K562 (cell line): ENCODE data around the gene UBE2O. TPM values are rescaled to one million over a fixed set of nuclear protein-coding genes. Genes with fewer than 3 reads are reported as not detected.

Source experiments
- BCOR ChIP-seq: fragments of 450-650 bp; IDR thresholded peaks from 2 replicates; pipeline ENCODE4 v1.6.1; 2016
- BRD9 ChIP-seq: fragments of 450-650 bp; IDR thresholded peaks from 2 replicates; pipeline ENCODE4 v1.6.1; 2018; ENCODE audit warnings: low read depth; ENCODE audit not compliant: partially characterized antibody
- CBFA2T3 ChIP-seq: fragments of 450-650 bp; IDR thresholded peaks from 2 replicates; pipeline ENCODE4 v1.6.1; 2017
- CCNT2 ChIP-seq: IDR thresholded peaks from 2 replicates; pipeline ENCODE4 v1.6.1; 2011; ENCODE audit warnings: borderline replicate concordance, low read depth, mild to moderate bottlenecking, moderate library complexity, mixed read lengths, low read length; ENCODE audit not compliant: insufficient read length; ENCODE audit errors: extremely low read depth
- CREB1 ChIP-seq, 2 experiments: sonication (generic) in 1 of 2; formaldehyde crosslinking in 1 of 2; IDR thresholded peaks; 2 replicates each; pipeline versions ENCODE4 v1.6.1 to v1.8.0; 2012 to 2022; ENCODE audit warnings: inconsistent platforms in 1 of 2, mild to moderate bottlenecking in 1 of 2, missing genetic modification reagents in 1 of 2, moderate library complexity in 1 of 2
- DLX4 ChIP-seq: fragments of 250-450 bp; sonication (Bioruptor Pico); IDR thresholded peaks from 2 replicates; pipeline ENCODE4 v1.6.1; 2021; ENCODE audit warnings: mild to moderate bottlenecking
- ELF4 ChIP-seq: fragments of 450-650 bp; formaldehyde crosslinking; IDR thresholded peaks from 2 replicates; pipeline ENCODE4 v1.4.0; 2022; ENCODE audit warnings: missing genetic modification characterization
- KDM5B ChIP-seq: fragments of 200-600 bp; sonication (generic); IDR thresholded peaks from 2 replicates; pipeline ENCODE4 v1.6.1; 2012; ENCODE audit warnings: low read depth, mild to moderate bottlenecking, moderate library complexity, low read length, control low read depth, inconsistent platforms; ENCODE audit not compliant: insufficient replicate concordance
- MNT ChIP-seq, 2 experiments: fragments of 450-650 bp; conservative IDR thresholded peaks; 2 replicates each; pipeline ENCODE4 v1.6.1; 2017; ENCODE audit warnings: mild to moderate bottlenecking in 2 of 2, moderate library complexity in 2 of 2
- MTA2 ChIP-seq: fragments of 450-650 bp; IDR thresholded peaks from 2 replicates; pipeline ENCODE4 v1.6.1; 2016; ENCODE audit warnings: low read depth
- MTF1 ChIP-seq: fragments of 250-450 bp; sonication (Bioruptor Pico); IDR thresholded peaks from 2 replicates; pipeline ENCODE4 v1.9.0; 2021; ENCODE audit warnings: moderate library complexity, mild to moderate bottlenecking, inconsistent platforms, borderline replicate concordance
- NFE2 ChIP-seq: IDR thresholded peaks from 2 replicates; pipeline ENCODE4 v1.6.1; 2014; ENCODE audit warnings: antibody characterized with exemption, low read depth
- NFXL1 ChIP-seq: fragments of 450-650 bp; formaldehyde crosslinking; IDR thresholded peaks from 2 replicates; pipeline ENCODE4 v1.4.0; 2021; ENCODE audit warnings: mild to moderate bottlenecking
- PHF21A ChIP-seq: fragments of 450-650 bp; IDR thresholded peaks from 2 replicates; pipeline ENCODE4 v1.6.1; 2017; ENCODE audit warnings: low read depth, borderline replicate concordance
- PHF8 ChIP-seq: fragments of 200-600 bp; sonication (generic); IDR thresholded peaks from 2 replicates; pipeline ENCODE4 v1.6.1; 2012; ENCODE audit warnings: mixed run types, mild to moderate bottlenecking, inconsistent platforms, low read length, moderate library complexity, borderline replicate concordance
- POLR2H ChIP-seq: IDR thresholded peaks from 2 replicates; pipeline ENCODE4 v1.6.1; 2016; ENCODE audit warnings: missing genetic modification characterization, low read depth, mild to moderate bottlenecking, control low read depth, missing compliant biosample characterization, moderate library complexity
- PYGO2 ChIP-seq: fragments of 450-650 bp; IDR thresholded peaks from 2 replicates; pipeline ENCODE4 v1.6.1; 2016; ENCODE audit warnings: mild to moderate bottlenecking, missing genetic modification characterization, moderate library complexity, missing compliant biosample characterization
- SRF ChIP-seq, 2 experiments: fragments of 250-450, 450-650 bp in 1 of 2; sonication (Bioruptor Pico) in 1 of 2; sonication (generic) in 1 of 2; formaldehyde crosslinking; IDR thresholded peaks; 2 replicates each; pipeline versions ENCODE4 v1.5.0 to v1.5.1; 2020 to 2022; ENCODE audit warnings: mild to moderate bottlenecking in 1 of 2, missing genetic modification reagents in 1 of 2
- TEAD1 ChIP-seq, 2 experiments: fragments of 450-650 bp in 1 of 2; sonication (generic) in 1 of 2; formaldehyde crosslinking; IDR thresholded peaks; 2 replicates each; pipeline versions ENCODE4 v1.4.0 to v1.8.0; 2020 to 2022; ENCODE audit warnings: mild to moderate bottlenecking in 2 of 2, missing genetic modification reagents in 1 of 2
- YY1 ChIP-seq, 3 experiments: IDR thresholded peaks; 2 replicates each; pipeline ENCODE4 v1.6.1; 2011; ENCODE audit warnings: low read length in 2 of 3, mild to moderate bottlenecking in 2 of 3, moderate library complexity in 2 of 3, borderline replicate concordance in 1 of 3, control low read depth in 1 of 3, low read depth in 1 of 3; ENCODE audit not compliant: insufficient read depth in 3 of 3, insufficient replicate concordance in 2 of 3, control insufficient read depth in 1 of 3, insufficient read length in 1 of 3; ENCODE audit errors: extremely low read depth in 1 of 3
- ZBTB17 ChIP-seq: fragments of 450-650 bp; formaldehyde crosslinking; IDR thresholded peaks from 2 replicates; pipeline ENCODE4 v1.4.0; 2020; ENCODE audit warnings: mild to moderate bottlenecking
- ZNF639 ChIP-seq, 2 experiments: fragments of 200-800 bp in 1 of 2; sonication (Bioruptor generic) in 1 of 2; sonication (generic) in 1 of 2; formaldehyde crosslinking in 1 of 2; IDR thresholded peaks in 1 of 2; conservative IDR thresholded peaks in 1 of 2; 2 replicates each; pipeline versions ENCODE4 v1.5.0 to v1.6.1; 2016 to 2020; ENCODE audit warnings: missing compliant biosample characterization in 1 of 2, missing genetic modification characterization in 1 of 2, missing genetic modification reagents in 1 of 2
- polyA plus RNA-seq, 8 experiments: library from polyadenylated mRNA; depleted of rRNA in 4 of 8; stranded (reverse) in 5 of 8; unstranded in 3 of 8; fragments of >200 nt; fragmentation: Nextera tagmentation in 2 of 8; fragmentation: Illumina TruSeq in 1 of 8; extraction: Ambion mirVana in 2 of 8; extraction: Trizol in 1 of 8; gene quantifications; 2 replicates each; pipeline versions ENCODE4 v1.2.1 to v1.2.3, GENCODE V29; 2011 to 2014; ENCODE audit warnings: inconsistent platforms in 1 of 8, missing spikeins in 1 of 8
- total RNA-seq, 7 experiments: library from RNA; depleted of rRNA in 6 of 7; stranded (reverse); fragments of >200 nt in 6 of 7; fragmentation: Illumina TruSeq in 2 of 7; extraction: Trizol in 2 of 7; gene quantifications; 2 replicates each; pipeline versions ENCODE4 v1.2.1 to v1.2.3, GENCODE V29; 2011 to 2021; ENCODE audit warnings: low replicate concordance in 1 of 7

The UBE2O gene
- total and polyA plus RNA-seq, 9 of the 15 experiments (the other 6 are each of a cell fraction or from before 2014, with no cell fraction given): 1.6 to 39.7 (median 13.3) TPM

- TF ChIP-seq MNT (conservative IDR thresholded peaks at IDR 0.05) (peak; percentile 22 to 23; a peak in 1 of 4 replicates), PHF8 (no peak), POLR2H (no peak), TEAD1 (CRISPR knock-in tag; IDR thresholded peaks at IDR 0.05) (0 out of 4 replicates have a peak, but pooled peaks of 1 of the 2 experiments have one; percentile 25), CBFA2T3 (peak; percentile 96), CREB1 (IDR thresholded peaks at IDR 0.05) (peak; percentile 49; the same call in 1 of the 2 replicates), CREB1 (CRISPR knock-in tag; IDR thresholded peaks at IDR 0.05) (no peak), BRD9 (peak; percentile 26), MTA2 (peak; percentile 79), BCOR (peak; percentile 77; the same call in 1 of the 2 replicates), YY1 (IDR thresholded peaks at IDR 0.05; ENCODE audit: borderline replicate concordance in 1 of 3, control insufficient read depth in 1 of 3, extremely low read depth in 1 of 3, insufficient read depth in 3 of 3, insufficient read length in 1 of 3, insufficient replicate concordance in 2 of 3, low read depth in 1 of 3, low read length in 2 of 3) (peak in 1 of 3 experiments; percentile 51), SRF (CRISPR knock-in tag; IDR thresholded peaks at IDR 0.05) (0 out of 4 replicates have a peak, but pooled peaks of 1 of the 2 experiments have one; percentile 34), CCNT2 (peak; percentile 70), NFE2 (peak; percentile 99), PYGO2 (no peak), ZBTB17 (CRISPR knock-in tag) (0 out of 2 replicates have a peak, but pooled peaks have one; percentile 31), PHF21A (no peak), NFXL1 (CRISPR knock-in tag) (no peak), ELF4 (CRISPR knock-in tag) (0 out of 2 replicates have a peak, but pooled peaks have one; percentile 5), DLX4 (no peak), ZNF639 (CRISPR knock-in tag; conservative IDR thresholded peaks at IDR 0.05 in 1 of 2, IDR thresholded peaks at IDR 0.05 in 1 of 2) (0 out of 4 replicates have a peak, but pooled peaks of 1 of the 2 experiments have one; percentile 27), MTF1 (no peak), KDM5B (no peak)
Observed at GRCh38 chr17:76354747-76355310, 98.1 kb downstream of the UBE2O start (continued).
